SKM-1 (cell line): ENCODE measurements around the gene ADORA2B.
"Not testable (repeated sequence)": the region's sequence is repeated elsewhere in the genome, so short reads cannot be mapped to it uniquely, and the experiment has no call there.

Experiments
- DNase-seq: peaks from one replicate; lab custom pipeline; 2025; ENCODE audit not compliant: unreplicated experiment; lab: John Stamatoyannopoulos, UW

The ADORA2B gene

GRCh38 chr17:15921640-15922039, 23.3 kb upstream of the ADORA2B start:
- no peak for DNase-seq

GRCh38 chr17:15922586-15922985, 22.3 kb upstream of the ADORA2B start:
- DNase-seq: no peak

GRCh38 chr17:15926039-15926740, 18.7 kb upstream of the ADORA2B start:
- DNase-seq: no peak

GRCh38 chr17:15928286-15928785, 16.6 kb upstream of the ADORA2B start:
- DNase-seq: no peak

GRCh38 chr17:15929941-15930340, 15.0 kb upstream of the ADORA2B start:
- DNase-seq: no peak

GRCh38 chr17:15930426-15930825, 14.5 kb upstream of the ADORA2B start:
- DNase-seq: no peak

- DNase-seq: no peak
Observed at GRCh38 chr17:15931394-15931793, 13.5 kb upstream of the ADORA2B start.

- no peak for DNase-seq
Observed at GRCh38 chr17:15934866-15935265, 10.1 kb upstream of the ADORA2B start.

GRCh38 chr17:15935891-15936290, 9.0 kb upstream of the ADORA2B start:
- DNase-seq: no peak

- DNase-seq: not testable (repeated sequence)
Observed at GRCh38 chr17:15936481-15936880, 8.4 kb upstream of the ADORA2B start.

GRCh38 chr17:15941781-15942180, 3.1 kb upstream of the ADORA2B start:
- DNase-seq: no peak

- DNase-seq: peak; percentile 69
Observed at GRCh38 chr17:15942207-15942833, 2.6 kb upstream of the ADORA2B start.

- no peak for DNase-seq
Observed at GRCh38 chr17:15943971-15944758, 765 bp upstream of the ADORA2B start.

GRCh38 chr17:15945527-15946191, 729 bp downstream of the ADORA2B start:
- DNase-seq: no peak

- DNase-seq: no peak
Observed at GRCh38 chr17:15946611-15947120, 1.7 kb downstream of the ADORA2B start.

GRCh38 chr17:15947271-15947670, 2.3 kb downstream of the ADORA2B start:
- DNase-seq: no peak

- DNase-seq: no peak
Observed at GRCh38 chr17:15947976-15948752, 3.2 kb downstream of the ADORA2B start.

- no peak for DNase-seq
Observed at GRCh38 chr17:15951368-15952047, 6.6 kb downstream of the ADORA2B start.

- no peak for DNase-seq
Observed at GRCh38 chr17:15952048-15952532, 7.2 kb downstream of the ADORA2B start.
